ENCODE measurements around the gene ISLR2.
"Not testable (repeated sequence)": the region's sequence is repeated elsewhere in the genome, so short reads cannot be mapped to it uniquely, and the experiment has no call there.

The ISLR2 gene

GRCh38 chr15:74158855-74159650 is 28.7 kb downstream of the ISLR2 start:
- no peak for DNase-seq

DNA sequence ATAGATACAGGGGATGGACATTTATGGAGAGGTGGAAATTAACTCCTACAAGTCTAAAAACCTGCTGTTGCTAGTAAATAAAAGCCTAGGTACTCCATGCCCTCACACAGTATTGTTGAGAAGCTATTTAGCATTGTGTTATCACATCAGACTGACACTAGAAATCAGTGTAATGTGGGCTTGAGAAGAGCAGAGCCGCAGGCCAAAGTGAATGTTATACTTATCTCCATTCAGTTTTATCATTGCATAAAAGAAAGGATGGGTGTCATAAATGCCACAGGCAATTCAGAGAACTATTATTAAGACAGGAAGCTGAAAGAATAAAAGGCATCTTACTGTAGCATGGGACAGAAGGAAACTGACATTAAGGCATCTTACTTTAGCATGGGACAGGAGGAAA is 29.4 kb downstream of the ISLR2 start:
- no peak for DNase-seq

DNA sequence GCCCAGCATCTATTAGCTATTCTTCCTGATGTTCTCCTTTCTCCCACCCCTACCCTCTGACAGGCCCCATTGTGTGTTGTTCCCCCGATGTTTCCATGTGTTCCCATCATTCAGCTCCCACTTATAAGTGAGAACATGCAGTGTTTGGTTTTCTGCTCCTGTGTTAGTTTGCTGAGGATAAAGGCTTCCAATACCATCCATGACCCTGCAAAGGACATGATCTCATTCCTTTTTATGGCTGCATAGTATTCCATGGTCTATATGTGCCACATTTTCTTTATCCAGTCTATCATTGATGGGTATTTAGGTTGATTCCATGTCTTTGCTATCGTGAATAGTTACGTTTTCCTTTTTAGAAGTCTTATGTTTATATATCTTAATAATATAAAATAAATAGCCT is 30.0 kb downstream of the ISLR2 start:
- not testable (repeated sequence) for DNase-seq

GRCh38 chr15:74162195-74162536 is 31.8 kb downstream of the ISLR2 start:
- not testable (repeated sequence) for DNase-seq

GRCh38 chr15:74165461-74165860 is 35.1 kb downstream of the ISLR2 start:
- no peak for DNase-seq

DNA sequence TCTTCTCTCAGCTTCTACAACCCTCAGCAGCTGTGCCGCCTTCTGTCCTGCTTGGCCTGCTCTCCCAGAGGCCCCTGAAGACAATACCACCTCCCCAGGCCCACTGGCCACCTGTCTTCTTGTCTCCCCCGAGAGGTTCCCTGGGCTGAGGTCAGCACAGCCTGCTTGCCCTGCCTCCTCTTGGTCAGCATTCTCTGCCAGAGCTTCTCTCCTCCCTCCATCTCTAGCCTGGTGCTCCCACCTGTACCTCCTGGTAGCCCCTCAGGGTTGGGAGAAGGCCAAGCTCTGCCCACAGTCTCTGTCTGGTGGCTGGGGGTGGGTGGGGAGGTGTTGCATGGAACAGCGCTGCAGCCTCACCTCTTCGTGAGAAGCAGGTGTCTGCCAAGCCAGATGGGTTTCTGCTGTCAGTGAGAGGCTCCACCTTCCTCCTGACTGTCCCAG is 37.5 kb downstream of the ISLR2 start:
- no peak for DNase-seq

GRCh38 chr15:74168711-74169126 is 38.3 kb downstream of the ISLR2 start:
- no peak for DNase-seq

DNA sequence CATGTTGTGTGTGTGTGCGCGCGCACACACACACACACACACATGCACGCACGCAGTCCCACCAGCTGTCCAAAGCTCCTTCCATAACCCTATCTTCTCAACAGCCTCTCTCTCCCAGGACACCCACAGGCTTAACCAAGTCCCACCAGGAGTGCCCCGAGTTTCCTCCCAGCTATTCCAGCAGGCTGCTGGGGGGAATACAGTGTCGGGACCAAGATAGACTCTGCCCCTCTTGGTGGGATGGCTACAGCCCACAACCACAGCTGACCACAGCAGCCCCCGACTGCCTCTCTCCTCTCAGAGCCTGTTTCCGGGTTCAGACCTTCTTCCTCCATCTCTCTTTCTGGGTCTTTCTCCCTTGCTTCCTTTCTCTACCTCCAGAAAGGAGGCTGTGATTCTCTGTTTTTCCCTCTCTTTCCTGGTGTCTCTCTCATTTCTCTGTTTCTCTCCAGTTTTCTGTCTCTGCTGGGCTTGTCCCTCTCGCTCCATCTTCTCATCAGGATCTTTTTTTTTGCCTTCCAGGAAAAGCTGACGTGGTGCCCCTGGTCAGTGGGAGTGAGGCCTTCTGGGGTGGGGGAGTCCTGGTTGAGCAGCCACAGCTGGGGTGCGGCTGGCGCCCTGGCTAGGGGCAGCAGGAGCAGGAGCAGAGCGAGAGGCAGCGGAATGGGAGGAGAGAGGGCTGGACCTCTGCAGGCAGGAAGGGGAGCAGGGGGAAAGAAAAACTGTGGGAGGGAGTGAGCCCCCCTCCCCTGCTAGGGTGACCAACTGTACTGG is 39.9 kb downstream of the ISLR2 start:
- DNase-seq = no peak

DNA sequence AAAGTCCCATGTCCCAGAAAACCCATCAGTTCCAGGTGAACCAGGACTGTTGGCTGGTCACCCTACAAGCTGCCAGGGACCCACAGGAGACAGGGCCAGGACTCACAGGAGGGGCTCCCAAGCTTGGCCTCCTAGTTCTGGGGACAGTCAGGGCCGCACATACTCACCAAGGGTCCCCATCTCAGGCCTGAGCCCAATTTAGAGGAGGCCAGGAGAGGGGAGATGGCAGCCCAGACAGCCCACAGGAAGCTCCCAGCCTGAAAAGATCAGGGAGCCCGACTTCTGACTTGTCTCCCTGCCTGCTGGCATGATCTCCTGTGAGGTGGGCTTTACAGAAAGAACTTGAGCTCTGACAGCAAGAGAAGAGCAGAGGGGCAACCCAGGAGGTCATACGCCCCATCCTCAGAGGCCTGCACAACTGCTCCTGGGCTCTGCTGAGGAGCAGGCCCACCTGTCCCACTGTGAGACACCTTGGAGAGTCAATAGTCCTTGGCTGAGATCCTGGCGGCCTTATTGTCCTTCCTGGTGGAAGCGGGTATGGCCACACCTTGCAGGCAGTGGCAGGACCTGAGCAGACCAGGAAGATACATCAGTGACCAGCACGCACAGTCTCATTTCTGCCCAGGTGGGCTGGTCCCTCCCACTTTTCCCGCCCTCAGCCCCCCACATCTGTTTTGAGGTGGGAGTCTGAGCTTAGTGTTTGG is 40.6 kb downstream of the ISLR2 start:
- DNase-seq = no peak

GRCh38 chr15:74171965-74172541 is 41.7 kb downstream of the ISLR2 start:
- no peak for DNase-seq

DNA sequence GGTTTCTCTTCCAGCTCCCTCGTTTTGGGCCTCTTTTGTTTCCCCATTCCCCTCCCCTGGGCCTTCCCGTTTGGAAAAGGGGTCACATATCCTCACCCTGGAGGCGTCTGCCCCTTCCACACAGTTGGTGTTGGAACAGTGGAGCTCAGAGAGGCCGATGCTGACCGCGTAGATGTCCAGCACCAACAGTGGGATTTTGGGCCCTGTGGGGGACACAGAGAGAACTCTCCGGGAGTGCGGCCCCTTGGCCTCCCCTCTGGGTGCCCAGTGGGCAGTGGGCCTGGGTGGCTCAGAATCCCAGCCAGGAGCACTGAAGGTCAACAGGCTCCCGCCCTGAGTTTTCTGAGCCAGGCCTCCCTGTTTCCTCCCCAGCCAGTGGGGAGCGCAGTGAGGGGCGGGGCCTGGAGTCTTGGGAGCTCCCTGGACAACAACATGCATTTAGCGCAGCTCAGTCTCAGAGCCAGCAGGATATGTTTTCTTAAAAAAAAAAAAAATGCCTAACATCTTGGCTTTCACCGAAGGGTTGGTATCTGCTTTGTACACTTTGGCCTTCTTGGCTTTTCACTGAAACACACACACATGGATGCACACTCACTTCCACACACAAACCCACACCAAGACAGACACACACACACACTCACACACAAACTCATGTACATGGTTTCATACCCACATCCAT is 42.5 kb downstream of the ISLR2 start:
- no peak for DNase-seq

GRCh38 chr15:74173380-74174218 is 43.2 kb downstream of the ISLR2 start, which contains the start of gene ISLR:
Gene ISLR (plus strand): TSS chr15:74173710. CDS start chr15:74174859, 1,149 bp downstream.
- DNase-seq = no peak

GRCh38 chr15:74174219-74174957 is 44.0 kb downstream of the ISLR2 start:
- no peak for DNase-seq

DNA sequence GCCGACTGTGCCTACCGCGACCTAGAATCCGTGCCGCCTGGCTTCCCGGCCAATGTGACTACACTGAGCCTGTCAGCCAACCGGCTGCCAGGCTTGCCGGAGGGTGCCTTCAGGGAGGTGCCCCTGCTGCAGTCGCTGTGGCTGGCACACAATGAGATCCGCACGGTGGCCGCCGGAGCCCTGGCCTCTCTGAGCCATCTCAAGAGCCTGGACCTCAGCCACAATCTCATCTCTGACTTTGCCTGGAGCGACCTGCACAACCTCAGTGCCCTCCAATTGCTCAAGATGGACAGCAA is 44.5 kb downstream of the ISLR2 start:
- no peak for DNase-seq

DNA sequence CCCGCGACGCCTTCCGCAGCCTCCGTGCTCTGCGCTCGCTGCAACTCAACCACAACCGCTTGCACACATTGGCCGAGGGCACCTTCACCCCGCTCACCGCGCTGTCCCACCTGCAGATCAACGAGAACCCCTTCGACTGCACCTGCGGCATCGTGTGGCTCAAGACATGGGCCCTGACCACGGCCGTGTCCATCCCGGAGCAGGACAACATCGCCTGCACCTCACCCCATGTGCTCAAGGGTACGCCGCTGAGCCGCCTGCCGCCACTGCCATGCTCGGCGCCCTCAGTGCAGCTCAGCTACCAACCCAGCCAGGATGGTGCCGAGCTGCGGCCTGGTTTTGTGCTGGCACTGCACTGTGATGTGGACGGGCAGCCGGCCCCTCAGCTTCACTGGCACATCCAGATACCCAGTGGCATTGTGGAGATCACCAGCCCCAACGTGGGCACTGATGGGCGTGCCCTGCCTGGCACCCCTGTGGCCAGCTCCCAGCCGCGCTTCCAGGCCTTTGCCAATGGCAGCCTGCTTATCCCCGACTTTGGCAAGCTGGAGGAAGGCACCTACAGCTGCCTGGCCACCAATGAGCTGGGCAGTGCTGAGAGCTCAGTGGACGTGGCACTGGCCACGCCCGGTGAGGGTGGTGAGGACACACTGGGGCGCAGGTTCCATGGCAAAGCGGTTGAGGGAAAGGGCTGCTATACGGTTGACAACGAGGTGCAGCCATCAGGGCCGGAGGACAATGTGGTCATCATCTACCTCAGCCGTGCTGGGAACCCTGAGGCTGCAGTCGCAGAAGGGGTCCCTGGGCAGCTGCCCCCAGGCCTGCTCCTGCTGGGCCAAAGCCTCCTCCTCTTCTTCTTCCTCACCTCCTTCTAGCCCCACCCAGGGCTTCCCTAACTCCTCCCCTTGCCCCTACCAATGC is 45.1 kb downstream of the ISLR2 start:
- DNase-seq = no peak

DNA sequence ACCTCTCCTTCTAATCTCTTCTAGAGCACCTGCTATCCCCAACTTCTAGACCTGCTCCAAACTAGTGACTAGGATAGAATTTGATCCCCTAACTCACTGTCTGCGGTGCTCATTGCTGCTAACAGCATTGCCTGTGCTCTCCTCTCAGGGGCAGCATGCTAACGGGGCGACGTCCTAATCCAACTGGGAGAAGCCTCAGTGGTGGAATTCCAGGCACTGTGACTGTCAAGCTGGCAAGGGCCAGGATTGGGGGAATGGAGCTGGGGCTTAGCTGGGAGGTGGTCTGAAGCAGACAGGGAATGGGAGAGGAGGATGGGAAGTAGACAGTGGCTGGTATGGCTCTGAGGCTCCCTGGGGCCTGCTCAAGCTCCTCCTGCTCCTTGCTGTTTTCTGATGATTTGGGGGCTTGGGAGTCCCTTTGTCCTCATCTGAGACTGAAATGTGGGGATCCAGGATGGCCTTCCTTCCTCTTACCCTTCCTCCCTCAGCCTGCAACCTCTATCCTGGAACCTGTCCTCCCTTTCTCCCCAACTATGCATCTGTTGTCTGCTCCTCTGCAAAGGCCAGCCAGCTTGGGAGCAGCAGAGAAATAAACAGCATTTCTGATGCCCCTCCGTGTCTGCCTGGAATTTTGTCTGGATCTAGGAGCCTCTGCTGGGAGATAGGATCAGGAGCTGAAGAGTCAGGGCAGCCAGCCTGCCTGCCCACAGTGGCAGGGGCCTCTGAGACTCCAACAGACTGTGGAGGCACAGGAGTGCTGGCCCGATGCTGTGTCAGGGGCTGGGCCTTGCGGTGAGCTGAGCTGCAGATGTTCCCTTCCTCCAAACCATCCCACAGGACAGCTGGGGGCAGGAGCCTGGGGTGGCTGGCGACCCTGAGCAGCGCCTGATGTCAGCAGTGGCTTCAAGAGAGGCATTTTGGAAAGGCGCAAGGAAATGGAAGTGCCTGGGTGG is 46.2 kb downstream of the ISLR2 start:
- DNase-seq = no peak

GRCh38 chr15:74178326-74179100 is 48.1 kb downstream of the ISLR2 start:
- DNase-seq = no peak
